Vagina (tissue), 2 donors: ENCODE results near the gene STOML1. TPM values are rescaled to one million over a fixed set of nuclear protein-coding genes. Genes with fewer than 3 reads are reported as not detected.

ENCODE experiments used
- DNase-seq, 2 donors: peaks; one replicate each; pipeline ENCODE4 v3.0.0-alpha.2; 2017; ENCODE audit errors: extremely low spot score in 2 of 2
- H3K27ac ChIP-seq: fragments of 200-600 bp; sonication (generic); one replicate; pipeline ENCODE4 v1.5.1; 2019
- H3K27me3 ChIP-seq: fragments of 200-600 bp; sonication (generic); one replicate; pipeline ENCODE4 v1.5.1; 2019
- H3K36me3 ChIP-seq, 2 donors: fragments of 200-600 bp; sonication (generic); one replicate each; pipeline ENCODE4 v1.5.1; 2017 to 2019
- H3K4me1 ChIP-seq: fragments of 200-600 bp; sonication (generic); one replicate; pipeline ENCODE4 v1.5.1; 2019
- H3K4me3 ChIP-seq, 2 donors: fragments of 200-600 bp; sonication (generic); 1 replicate in 1 of 2; 2 replicates in 1 of 2; pipeline ENCODE4 v1.5.1; 2016 to 2019
- H3K9me3 ChIP-seq: fragments of 200-600 bp; sonication (generic); one replicate; pipeline ENCODE4 v1.5.1; 2019
- POLR2A ChIP-seq, 2 donors: fragments of 450-650 bp; IDR thresholded peaks; one replicate each; pipeline ENCODE4 v1.6.1; 2017; ENCODE audit warnings: antibody characterized with exemption in 2 of 2, mild to moderate bottlenecking in 2 of 2, moderate library complexity in 2 of 2
- POLR2AphosphoS5 ChIP-seq, 2 donors: sonication (generic); formaldehyde crosslinking; IDR thresholded peaks; one replicate each; pipeline ENCODE4 v1.9.0; 2017; ENCODE audit warnings: antibody characterized with exemption in 2 of 2, mild to moderate bottlenecking in 2 of 2, low read depth in 1 of 2; ENCODE audit not compliant: insufficient read depth in 1 of 2
- intact Hi-C: fragments of 100-400 bp; cut with DNase I; formaldehyde crosslinking; loops from one replicate; pipeline ENCODE4 v1.15.1; 2023
- total RNA-seq: library from RNA; depleted of rRNA; stranded (reverse); fragments of >200 nt; gene quantifications from one replicate; pipeline ENCODE4 v1.2.3, GENCODE V29; 2016
- TF ChIP-seq, protein P1 (sequence below), 3 experiments: fragments of 450-650 bp in 2 of 3; fragments of 200-600 bp in 1 of 3; sonication (generic) in 1 of 3; IDR thresholded peaks; one replicate each; pipeline ENCODE4 v1.5.1; 2017 to 2019; ENCODE audit warnings: antibody characterized with exemption in 3 of 3, mild to moderate bottlenecking in 2 of 3, moderate library complexity in 2 of 3

The STOML1 gene
- total RNA-seq, 1 donor from 2014 or later = 15.0 TPM

DNA sequence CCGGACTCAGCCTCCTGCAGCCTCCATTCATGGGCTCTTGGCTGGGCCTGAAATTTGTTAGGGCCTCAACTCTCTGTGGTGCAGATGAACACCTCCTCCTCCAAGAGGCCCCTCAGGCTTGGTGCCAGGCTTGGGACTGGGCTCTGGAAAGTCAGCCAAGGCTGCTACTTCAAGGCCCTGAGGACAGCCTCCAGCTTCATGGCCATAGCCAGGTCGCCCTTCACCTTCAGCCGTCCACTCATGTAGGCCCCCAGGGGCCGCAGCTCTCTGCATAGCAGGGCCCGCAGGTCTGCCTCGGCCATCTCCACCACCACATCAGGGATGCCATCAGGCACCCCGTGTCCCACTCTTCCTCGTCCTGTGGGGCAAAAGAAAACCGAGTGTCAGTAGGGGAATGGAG, 8.3 kb downstream of the STOML1 start:
- Histone ChIP-seq H3K4me1 (peaks cover 74% of the 10 kb centered on the region), H3K36me3 (no peaks in the 10 kb centered on the region), H3K9me3 (no peaks in the 10 kb centered on the region), H3K27me3 (no peaks in the 10 kb centered on the region), H3K27ac (peak overlapping the region; percentile 96), H3K4me3 (no peak overlapping the region)
- TF ChIP-seq, protein P1, sequence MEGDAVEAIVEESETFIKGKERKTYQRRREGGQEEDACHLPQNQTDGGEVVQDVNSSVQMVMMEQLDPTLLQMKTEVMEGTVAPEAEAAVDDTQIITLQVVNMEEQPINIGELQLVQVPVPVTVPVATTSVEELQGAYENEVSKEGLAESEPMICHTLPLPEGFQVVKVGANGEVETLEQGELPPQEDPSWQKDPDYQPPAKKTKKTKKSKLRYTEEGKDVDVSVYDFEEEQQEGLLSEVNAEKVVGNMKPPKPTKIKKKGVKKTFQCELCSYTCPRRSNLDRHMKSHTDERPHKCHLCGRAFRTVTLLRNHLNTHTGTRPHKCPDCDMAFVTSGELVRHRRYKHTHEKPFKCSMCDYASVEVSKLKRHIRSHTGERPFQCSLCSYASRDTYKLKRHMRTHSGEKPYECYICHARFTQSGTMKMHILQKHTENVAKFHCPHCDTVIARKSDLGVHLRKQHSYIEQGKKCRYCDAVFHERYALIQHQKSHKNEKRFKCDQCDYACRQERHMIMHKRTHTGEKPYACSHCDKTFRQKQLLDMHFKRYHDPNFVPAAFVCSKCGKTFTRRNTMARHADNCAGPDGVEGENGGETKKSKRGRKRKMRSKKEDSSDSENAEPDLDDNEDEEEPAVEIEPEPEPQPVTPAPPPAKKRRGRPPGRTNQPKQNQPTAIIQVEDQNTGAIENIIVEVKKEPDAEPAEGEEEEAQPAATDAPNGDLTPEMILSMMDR (IDR thresholded peaks at IDR 0.05) = no peak
- TF ChIP-seq POLR2AphosphoS5 (IDR thresholded peaks at IDR 0.05; ENCODE audit: insufficient read depth in 1 of 2, low read depth in 1 of 2) (no peak), POLR2A (IDR thresholded peaks at IDR 0.05) (no peak)
- intact Hi-C loops = no loop called here
- no peak for DNase-seq

DNA sequence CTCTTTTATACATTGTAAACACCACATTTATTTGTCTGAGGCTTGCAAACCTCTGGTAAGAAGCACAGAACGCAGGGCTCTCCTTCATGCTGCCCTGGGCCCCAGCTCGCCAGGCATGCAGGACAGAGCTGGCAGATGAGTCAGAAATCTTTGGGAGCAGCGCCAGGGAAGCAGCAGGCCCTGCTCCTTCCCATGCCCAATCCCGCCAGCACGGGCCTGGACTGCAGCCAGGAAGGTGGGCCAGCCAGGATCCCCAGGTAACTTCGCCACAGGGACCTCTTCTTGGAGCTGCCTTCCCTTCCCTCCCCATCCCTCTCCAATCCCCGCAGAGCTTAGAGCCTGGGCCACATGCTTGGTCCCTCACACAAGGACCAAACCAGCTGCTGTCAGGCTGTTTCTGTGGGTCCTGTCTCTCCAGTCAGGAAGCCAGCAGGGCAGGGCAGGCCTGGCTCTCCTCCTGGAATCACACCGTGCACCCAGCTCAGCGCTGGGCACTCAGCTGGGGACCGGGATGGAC, 8.8 kb downstream of the STOML1 start:
- Histone ChIP-seq H3K27ac (peak overlapping the region; percentile 96), H3K36me3 (no peaks in the 10 kb centered on the region), H3K27me3 (no peaks in the 10 kb centered on the region), H3K9me3 (no peaks in the 10 kb centered on the region), H3K4me3 (peak overlapping the region in 1 of 2 donors; percentile 17), H3K4me1 (peaks cover 69% of the 10 kb centered on the region)
- TF ChIP-seq, protein P1 (IDR thresholded peaks at IDR 0.05) = no peak
- TF ChIP-seq POLR2A (IDR thresholded peaks at IDR 0.05) = no peak
- no peak for TF ChIP-seq POLR2AphosphoS5 (IDR thresholded peaks at IDR 0.05; ENCODE audit: insufficient read depth in 1 of 2, low read depth in 1 of 2)
- intact Hi-C loops = no loop called here
- no peak for DNase-seq

DNA sequence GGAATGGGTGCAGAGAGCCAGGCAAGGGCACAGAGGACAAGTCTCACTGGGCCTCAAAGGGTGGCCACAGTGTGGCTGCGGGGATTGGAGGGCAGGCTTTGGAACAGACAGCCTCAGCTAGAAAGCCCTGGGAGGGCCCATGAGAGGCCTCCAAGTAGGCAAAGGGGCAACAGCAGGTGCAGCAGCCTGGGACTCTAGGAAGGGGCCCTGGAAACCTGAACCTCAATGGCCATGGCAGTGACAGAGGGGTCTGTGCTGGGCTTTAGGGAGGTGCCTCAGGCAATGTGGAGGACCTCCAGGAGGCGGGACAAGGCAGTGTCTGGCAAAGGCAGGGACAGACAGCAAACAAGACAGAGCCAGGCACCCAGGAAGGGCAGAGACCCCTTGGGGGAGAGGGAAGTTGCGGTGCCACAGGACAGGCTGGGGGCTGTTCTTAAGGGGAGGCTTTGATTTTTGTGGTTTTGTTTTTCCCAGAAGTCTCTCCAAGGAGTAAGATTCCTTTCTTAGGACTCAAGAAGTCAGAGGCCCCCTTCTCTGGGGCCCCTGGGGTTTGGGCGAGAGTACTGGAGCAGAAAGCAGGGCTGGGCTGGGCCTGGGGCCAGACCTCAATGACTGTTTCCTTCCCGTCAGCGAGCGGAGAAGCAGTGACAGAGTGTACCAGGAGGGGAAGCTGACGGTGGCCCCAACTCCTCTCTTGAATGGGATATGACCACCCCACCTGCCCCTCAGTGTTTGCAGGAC, 9.7 kb downstream of the STOML1 start:
- H3K4me3 ChIP-seq = peak overlapping the region; percentile 17 to 24
- H3K4me1 ChIP-seq = peaks cover 60% of the 10 kb centered on the region
- no peaks in the 10 kb centered on the region for H3K36me3 ChIP-seq
- no peaks in the 10 kb centered on the region for H3K9me3 ChIP-seq
- intact Hi-C loops = no loop called here
- TF ChIP-seq POLR2AphosphoS5 (IDR thresholded peaks at IDR 0.05; ENCODE audit: insufficient read depth in 1 of 2, low read depth in 1 of 2) (peak; percentile 16 to 42), POLR2A (IDR thresholded peaks at IDR 0.05) (peak in 1 of 2 donors; percentile 11)
- TF ChIP-seq, protein P1 (IDR thresholded peaks at IDR 0.05) = no peak
- no peak for DNase-seq
- H3K27me3 ChIP-seq = no peaks in the 10 kb centered on the region
- peak overlapping the region; percentile 96 for H3K27ac ChIP-seq

DNA sequence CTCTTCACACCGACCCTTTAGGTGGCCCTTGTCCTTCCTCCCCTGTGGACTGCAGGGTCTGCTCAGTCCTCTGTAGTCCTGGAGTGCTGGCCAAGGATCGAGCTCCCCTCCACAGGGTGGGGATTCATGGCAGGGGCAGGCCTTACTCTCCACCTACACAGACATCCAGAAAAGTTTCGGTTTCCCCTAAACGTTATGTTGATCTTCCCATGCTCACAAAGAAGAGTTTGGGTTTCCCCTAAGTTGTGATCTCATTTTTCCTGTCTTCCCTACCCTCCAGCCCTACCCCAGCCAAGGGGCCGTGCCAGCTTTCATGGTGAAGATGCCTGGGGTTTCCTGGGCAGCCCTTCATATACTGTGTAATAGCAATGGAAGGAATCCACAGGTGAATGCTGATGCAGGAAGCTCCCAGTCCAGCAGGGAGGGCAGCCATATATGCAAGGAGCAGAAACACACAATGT, 10.3 kb downstream of the STOML1 start:
- intact Hi-C loops = no loop called here
- no peak for DNase-seq

More for the DNA sequence above, 10.3 kb downstream of the STOML1 start:
- Histone ChIP-seq H3K4me1 (peaks cover 56% of the 10 kb centered on the region), H3K36me3 (no peaks in the 10 kb centered on the region), H3K27ac (peak overlapping the region; percentile 96), H3K4me3 (peak overlapping the region in 1 of 2 donors; percentile 17), H3K9me3 (no peaks in the 10 kb centered on the region), H3K27me3 (no peaks in the 10 kb centered on the region)
- no peak for TF ChIP-seq POLR2AphosphoS5 (IDR thresholded peaks at IDR 0.05; ENCODE audit: insufficient read depth in 1 of 2, low read depth in 1 of 2)
- TF ChIP-seq, protein P1 (IDR thresholded peaks at IDR 0.05) = no peak
- TF ChIP-seq POLR2A (IDR thresholded peaks at IDR 0.05) = no peak
